K562 (cell line): Measurements from ENCODE around the gene ZC3H11A. TPM values are rescaled to one million over a fixed set of nuclear protein-coding genes. Genes with fewer than 3 reads are reported as not detected.

Experiments
- BRD9 ChIP-seq: fragments of 450-650 bp; IDR thresholded peaks from 2 replicates; pipeline ENCODE4 v1.6.1; 2018; ENCODE audit warnings: low read depth; ENCODE audit not compliant: partially characterized antibody
- CBX2 ChIP-seq: fragments of 200-600 bp; sonication (generic); IDR thresholded peaks from one replicate; pipeline ENCODE4 v1.6.1; 2012; ENCODE audit warnings: mild to moderate bottlenecking, low read length, inconsistent platforms; ENCODE audit not compliant: insufficient read depth, poor library complexity, severe bottlenecking
- COPS2 ChIP-seq: fragments of 450-650 bp; conservative IDR thresholded peaks from 2 replicates; pipeline ENCODE4 v1.6.1; 2016; ENCODE audit warnings: mild to moderate bottlenecking, moderate library complexity
- FOXJ3 ChIP-seq: sonication (generic); formaldehyde crosslinking; IDR thresholded peaks from 2 replicates; pipeline ENCODE4 v1.4.0; 2020; ENCODE audit warnings: mild to moderate bottlenecking, missing genetic modification reagents
- HLTF ChIP-seq: fragments of 450-650 bp; IDR thresholded peaks from 2 replicates; pipeline ENCODE4 v1.6.1; 2016
- KAT2B ChIP-seq: IDR thresholded peaks from one replicate; pipeline ENCODE4 v1.6.1; 2012; ENCODE audit warnings: low read depth, mild to moderate bottlenecking, control low read depth, inconsistent platforms, low read length, moderate library complexity
- MEF2D ChIP-seq: conservative IDR thresholded peaks from 2 replicates; pipeline ENCODE4 v1.6.1; 2016; ENCODE audit warnings: low read depth, missing genetic modification characterization, missing compliant biosample characterization
- MYBL2 ChIP-seq, 2 experiments: fragments of 450-650 bp in 1 of 2; sonication (generic) in 1 of 2; formaldehyde crosslinking in 1 of 2; IDR thresholded peaks; 2 replicates each; pipeline versions ENCODE4 v1.6.1 to v1.8.1; 2017 to 2022; ENCODE audit warnings: borderline replicate concordance in 1 of 2, inconsistent platforms in 1 of 2, low read depth in 1 of 2, mild to moderate bottlenecking in 1 of 2, missing genetic modification reagents in 1 of 2, moderate library complexity in 1 of 2
- NR2C1 ChIP-seq, 2 experiments: fragments of 450-650 bp; IDR thresholded peaks; 2 replicates each; pipeline ENCODE4 v1.6.1; 2017; ENCODE audit warnings: mild to moderate bottlenecking in 2 of 2, antibody characterized with exemption in 1 of 2, inconsistent platforms in 1 of 2, missing compliant biosample characterization in 1 of 2, missing genetic modification characterization in 1 of 2
- POLR2A ChIP-seq: fragments of 450-650 bp; conservative IDR thresholded peaks from 2 replicates; pipeline ENCODE4 v1.6.1; 2016
- RBM14 ChIP-seq: fragments of 200-400 bp; formaldehyde crosslinking; IDR thresholded peaks from 2 replicates; pipeline ENCODE4 v1.6.1; 2018; ENCODE audit warnings: low read depth, mild to moderate bottlenecking, low read length, moderate library complexity, borderline replicate concordance; ENCODE audit not compliant: insufficient read depth
- RUNX1 ChIP-seq: sonication (generic); IDR thresholded peaks from 2 replicates; pipeline ENCODE4 v1.6.1; 2016; ENCODE audit warnings: antibody characterized with exemption, low read depth
- TAF15 ChIP-seq: fragments of 200-400 bp; formaldehyde crosslinking; IDR thresholded peaks from 2 replicates; pipeline ENCODE4 v1.6.1; 2017; ENCODE audit warnings: mild to moderate bottlenecking, low read depth, low read length, moderate library complexity
- U2AF1 ChIP-seq: fragments of 200-400 bp; formaldehyde crosslinking; optimal IDR thresholded peaks from 2 replicates; pipeline ENCODE3; 2017; ENCODE audit warnings: mild to moderate bottlenecking, low read depth, low read length, moderate library complexity
- ZNF121 ChIP-seq: sonication (generic); formaldehyde crosslinking; conservative IDR thresholded peaks from 2 replicates; pipeline ENCODE4 v1.8.0; 2022; ENCODE audit warnings: missing genetic modification reagents
- ZNF133 ChIP-seq: fragments of 250-450 bp; sonication (Bioruptor Pico); IDR thresholded peaks from 2 replicates; pipeline ENCODE4 v1.4.0; 2020; ENCODE audit warnings: mild to moderate bottlenecking
- ZNF165 ChIP-seq: fragments of 250-450 bp; sonication (Bioruptor Pico); IDR thresholded peaks from 2 replicates; pipeline ENCODE4 v1.4.0; 2020; ENCODE audit warnings: borderline replicate concordance
- ZNF175 ChIP-seq: fragments of 200-800 bp; sonication (Bioruptor generic); IDR thresholded peaks from 2 replicates; pipeline ENCODE4 v1.6.1; 2016; ENCODE audit warnings: low read depth, mild to moderate bottlenecking, missing genetic modification characterization, missing compliant biosample characterization
- ZNF354B ChIP-seq: fragments of 250-450 bp; sonication (Bioruptor Pico); IDR thresholded peaks from 2 replicates; pipeline ENCODE4 v1.4.0; 2020
- ZNF41 ChIP-seq: fragments of 250-450 bp; sonication (Bioruptor Pico); conservative IDR thresholded peaks from 2 replicates; pipeline ENCODE4 v1.4.0; 2020; ENCODE audit warnings: mild to moderate bottlenecking
- polyA plus RNA-seq, 8 experiments: library from polyadenylated mRNA; depleted of rRNA in 4 of 8; stranded (reverse) in 5 of 8; unstranded in 3 of 8; fragments of >200 nt; fragmentation: Nextera tagmentation in 2 of 8; fragmentation: Illumina TruSeq in 1 of 8; extraction: Ambion mirVana in 2 of 8; extraction: Trizol in 1 of 8; gene quantifications; 2 replicates each; pipeline versions ENCODE4 v1.2.1 to v1.2.3, GENCODE V29; 2011 to 2014; ENCODE audit warnings: inconsistent platforms in 1 of 8, missing spikeins in 1 of 8
- total RNA-seq, 7 experiments: library from RNA; depleted of rRNA in 6 of 7; stranded (reverse); fragments of >200 nt in 6 of 7; fragmentation: Illumina TruSeq in 2 of 7; extraction: Trizol in 2 of 7; gene quantifications; 2 replicates each; pipeline versions ENCODE4 v1.2.1 to v1.2.3, GENCODE V29; 2011 to 2021; ENCODE audit warnings: low replicate concordance in 1 of 7
- TF ChIP-seq, protein P1 (sequence below): fragments of 250-450 bp; sonication (Bioruptor Pico); IDR thresholded peaks from 2 replicates; pipeline ENCODE4 v1.4.0; 2020; ENCODE audit warnings: borderline replicate concordance
- TF ChIP-seq, protein P2 (sequence below): fragments of 250-450 bp; sonication (Bioruptor Pico); IDR thresholded peaks from 2 replicates; pipeline ENCODE4 v1.9.0; 2021; ENCODE audit warnings: mild to moderate bottlenecking
- TF ChIP-seq, protein P3 (sequence below): IDR thresholded peaks from 2 replicates; pipeline ENCODE4 v1.6.1; 2016; ENCODE audit warnings: missing genetic modification characterization, missing compliant biosample characterization
- TF ChIP-seq, protein P4 (sequence below): fragments of 450-650 bp; IDR thresholded peaks from 2 replicates; pipeline ENCODE4 v1.6.1; 2016; ENCODE audit warnings: low read depth, mild to moderate bottlenecking, moderate library complexity

Gene ZC3H11A
- total and polyA plus RNA-seq, 9 of the 15 experiments (the other 6 are each of a cell fraction or from before 2014, with no cell fraction given) = 34.2 to 137 (median 102) TPM

DNA sequence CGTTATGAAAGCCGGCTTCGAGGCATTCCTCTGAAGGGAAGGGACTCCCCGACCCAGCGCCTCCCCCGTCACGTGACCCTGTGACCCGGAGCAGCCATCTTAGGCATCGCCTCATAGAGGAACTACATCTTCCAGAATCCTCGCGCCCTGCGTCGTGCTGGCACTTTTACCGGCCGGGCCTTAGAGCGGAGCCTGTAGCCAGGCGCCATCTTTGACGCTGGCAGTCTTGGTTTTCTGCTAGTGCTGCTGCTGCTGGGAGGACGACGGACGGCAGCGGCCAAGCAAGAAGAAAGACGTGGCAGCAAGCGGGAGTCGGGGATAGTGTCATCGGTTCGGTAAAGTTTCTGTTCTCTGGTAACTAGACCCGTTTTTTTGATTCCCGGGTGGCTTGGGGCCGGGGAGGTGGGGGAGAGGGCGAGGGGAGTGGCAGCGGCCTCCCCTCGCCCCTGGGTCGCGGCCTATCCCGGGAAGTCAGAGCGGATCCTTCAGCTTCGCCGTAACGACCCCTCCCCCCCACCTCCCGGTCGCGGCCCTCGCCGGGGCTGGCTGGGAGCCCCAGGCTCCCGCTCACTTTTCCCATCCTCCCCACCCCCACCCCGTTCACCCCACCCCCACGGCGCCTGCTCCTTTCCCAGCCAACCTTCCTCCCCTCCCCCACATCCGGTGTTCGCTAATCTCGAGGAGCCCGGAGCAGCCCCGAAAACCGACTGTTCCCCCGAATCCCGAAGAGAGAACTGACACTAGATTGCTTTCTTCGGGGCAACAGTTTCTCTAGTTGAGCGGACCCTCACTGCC lies at the start of gene ZC3H11A, which contains the start of gene ZBED6 (continued):
- TF ChIP-seq POLR2A (peak; percentile 92), ZNF354B (no peak), ZNF175 (CRISPR knock-in tag) (peak; percentile 32; the same call in 1 of the 2 replicates), RBM14 (no peak), TAF15 (no peak), MYBL2 (IDR thresholded peaks at IDR 0.05; ENCODE audit: low read depth) (no peak), MYBL2 (CRISPR knock-in tag; IDR thresholded peaks at IDR 0.05; ENCODE audit: borderline replicate concordance) (no peak), ZNF121 (CRISPR knock-in tag) (no peak), COPS2 (no peak), MEF2D (tag) (0 out of 2 replicates have a peak, but pooled peaks have one; percentile 53), FOXJ3 (CRISPR knock-in tag) (no peak), NR2C1 (IDR thresholded peaks at IDR 0.05) (peak; percentile 96), NR2C1 (tag; IDR thresholded peaks at IDR 0.05) (peak; percentile 98), ZNF41 (peak; percentile 25; the same call in 1 of the 2 replicates), ZNF133 (CRISPR knock-in tag) (no peak), ZNF165 (CRISPR knock-in tag) (no peak), U2AF1 (no peak), BRD9 (peak; percentile 16), HLTF (peak; percentile 24; the same call in 1 of the 2 replicates), RUNX1 (no peak), CBX2 (no peak), KAT2B (no peak)
- TF ChIP-seq, protein P1, sequence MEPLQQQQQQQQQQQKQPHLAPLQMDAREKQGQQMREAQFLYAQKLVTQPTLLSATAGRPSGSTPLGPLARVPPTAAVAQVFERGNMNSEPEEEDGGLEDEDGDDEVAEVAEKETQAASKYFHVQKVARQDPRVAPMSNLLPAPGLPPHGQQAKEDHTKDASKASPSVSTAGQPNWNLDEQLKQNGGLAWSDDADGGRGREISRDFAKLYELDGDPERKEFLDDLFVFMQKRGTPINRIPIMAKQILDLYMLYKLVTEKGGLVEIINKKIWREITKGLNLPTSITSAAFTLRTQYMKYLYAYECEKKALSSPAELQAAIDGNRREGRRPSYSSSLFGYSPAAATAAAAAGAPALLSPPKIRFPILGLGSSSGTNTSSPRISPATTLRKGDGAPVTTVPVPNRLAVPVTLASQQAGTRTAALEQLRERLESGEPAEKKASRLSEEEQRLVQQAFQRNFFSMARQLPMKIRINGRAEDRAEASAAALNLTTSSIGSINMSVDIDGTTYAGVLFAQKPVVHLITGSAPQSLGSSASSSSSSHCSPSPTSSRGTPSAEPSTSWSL (CRISPR knock-in tag) = no peak
- TF ChIP-seq, protein P2, sequence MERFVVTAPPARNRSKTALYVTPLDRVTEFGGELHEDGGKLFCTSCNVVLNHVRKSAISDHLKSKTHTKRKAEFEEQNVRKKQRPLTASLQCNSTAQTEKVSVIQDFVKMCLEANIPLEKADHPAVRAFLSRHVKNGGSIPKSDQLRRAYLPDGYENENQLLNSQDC (CRISPR knock-in tag) = no peak
- TF ChIP-seq, protein P3, sequence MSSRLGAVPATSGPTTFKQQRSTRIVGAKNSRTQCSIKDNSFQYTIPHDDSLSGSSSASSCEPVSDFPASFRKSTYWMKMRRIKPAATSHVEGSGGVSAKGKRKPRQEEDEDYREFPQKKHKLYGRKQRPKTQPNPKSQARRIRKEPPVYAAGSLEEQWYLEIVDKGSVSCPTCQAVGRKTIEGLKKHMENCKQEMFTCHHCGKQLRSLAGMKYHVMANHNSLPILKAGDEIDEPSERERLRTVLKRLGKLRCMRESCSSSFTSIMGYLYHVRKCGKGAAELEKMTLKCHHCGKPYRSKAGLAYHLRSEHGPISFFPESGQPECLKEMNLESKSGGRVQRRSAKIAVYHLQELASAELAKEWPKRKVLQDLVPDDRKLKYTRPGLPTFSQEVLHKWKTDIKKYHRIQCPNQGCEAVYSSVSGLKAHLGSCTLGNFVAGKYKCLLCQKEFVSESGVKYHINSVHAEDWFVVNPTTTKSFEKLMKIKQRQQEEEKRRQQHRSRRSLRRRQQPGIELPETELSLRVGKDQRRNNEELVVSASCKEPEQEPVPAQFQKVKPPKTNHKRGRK = no peak
- TF ChIP-seq, protein P4, sequence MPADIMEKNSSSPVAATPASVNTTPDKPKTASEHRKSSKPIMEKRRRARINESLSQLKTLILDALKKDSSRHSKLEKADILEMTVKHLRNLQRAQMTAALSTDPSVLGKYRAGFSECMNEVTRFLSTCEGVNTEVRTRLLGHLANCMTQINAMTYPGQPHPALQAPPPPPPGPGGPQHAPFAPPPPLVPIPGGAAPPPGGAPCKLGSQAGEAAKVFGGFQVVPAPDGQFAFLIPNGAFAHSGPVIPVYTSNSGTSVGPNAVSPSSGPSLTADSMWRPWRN = no peak
